ENCODE results near the gene TSC1. TPM values are rescaled to one million over a fixed set of nuclear protein-coding genes. Genes with fewer than 3 reads are reported as not detected.

Gene TSC1
- total and polyA plus RNA-seq, 2 experiments from 2014 or later: 19.5 to 47.8 TPM

- 62% methylated on average over 8 of the region's 8 CpGs for WGBS (ENCODE audit: low lambda C conversion rate, missing lambda C conversion rate)
- H3K79me2 ChIP-seq: no peaks in the 10 kb centered on the region
- H3K36me3 ChIP-seq (replicated peaks; ENCODE audit: insufficient read depth, low read depth): no peaks in the 10 kb centered on the region
- no peak for TF ChIP-seq EZH2phosphoT487 (IDR thresholded peaks at IDR 0.05; ENCODE audit: low read depth, severe bottlenecking, unreplicated experiment)
- no peak for TF ChIP-seq EZH2 (IDR thresholded peaks at IDR 0.05; ENCODE audit: borderline replicate concordance)
- no peak for TF ChIP-seq CTCF (IDR thresholded peaks at IDR 0.05; ENCODE audit: poor library complexity)
- peak overlapping the region; percentile 79 for H3K27ac ChIP-seq
- peak; percentile 76 for DNase-seq (ENCODE audit: low spot score)
- no peaks in the 10 kb centered on the region for H3K27me3 ChIP-seq
- H3K4me1 ChIP-seq (ENCODE audit: insufficient read depth): peaks cover 7% of the 10 kb centered on the region
- no peaks in the 10 kb centered on the region for H3K9me3 ChIP-seq (ENCODE audit: low read depth)
- no peak overlapping the region for H2AFZ ChIP-seq
- H4K20me1 ChIP-seq (ENCODE audit: insufficient read depth, poor library complexity, severe bottlenecking): no peaks in the 10 kb centered on the region
- H3K4me2 ChIP-seq: peak overlapping the region; percentile 57
- H3K9me2 ChIP-seq (replicated peaks; ENCODE audit: insufficient read depth): no peaks in the 10 kb centered on the region
- H3K4me3 ChIP-seq: no peak overlapping the region
These were observed 87.4 kb downstream of the TSC1 start for GRCh38 chr9:132857031-132857430.

- no peak overlapping the region for H2AFZ ChIP-seq
- peaks cover 7% of the 10 kb centered on the region for H3K4me1 ChIP-seq (ENCODE audit: insufficient read depth)
- H3K4me3 ChIP-seq: no peak overlapping the region
- no peaks in the 10 kb centered on the region for H3K27me3 ChIP-seq
- H4K20me1 ChIP-seq (ENCODE audit: insufficient read depth, poor library complexity, severe bottlenecking): no peaks in the 10 kb centered on the region
- H3K79me2 ChIP-seq: no peaks in the 10 kb centered on the region
- TF ChIP-seq CTCF (IDR thresholded peaks at IDR 0.05; ENCODE audit: poor library complexity) (no peak), EZH2 (IDR thresholded peaks at IDR 0.05; ENCODE audit: borderline replicate concordance) (no peak), EZH2phosphoT487 (IDR thresholded peaks at IDR 0.05; ENCODE audit: low read depth, severe bottlenecking, unreplicated experiment) (no peak)
- H3K27ac ChIP-seq: no peak overlapping the region
- DNase-seq (ENCODE audit: low spot score): no peak
- H3K4me2 ChIP-seq: no peak overlapping the region
- 77% methylated on average over 5 of the region's 5 CpGs for WGBS (ENCODE audit: low lambda C conversion rate, missing lambda C conversion rate)
- H3K9me3 ChIP-seq (ENCODE audit: low read depth): no peaks in the 10 kb centered on the region
- H3K36me3 ChIP-seq (replicated peaks; ENCODE audit: insufficient read depth, low read depth): no peaks in the 10 kb centered on the region
- H3K9me2 ChIP-seq (replicated peaks; ENCODE audit: insufficient read depth): no peaks in the 10 kb centered on the region
These were observed 88.5 kb downstream of the TSC1 start for GRCh38 chr9:132855904-132856303.

GRCh38 chr9:132854832-132855231 is 89.6 kb downstream of the TSC1 start:
- no peaks in the 10 kb centered on the region for H3K79me2 ChIP-seq
- TF ChIP-seq EZH2phosphoT487 (IDR thresholded peaks at IDR 0.05; ENCODE audit: low read depth, severe bottlenecking, unreplicated experiment) (no peak), EZH2 (IDR thresholded peaks at IDR 0.05; ENCODE audit: borderline replicate concordance) (no peak)
- H2AFZ ChIP-seq: no peak overlapping the region
- H3K9me2 ChIP-seq (replicated peaks; ENCODE audit: insufficient read depth): no peaks in the 10 kb centered on the region
- no peak overlapping the region for H3K4me2 ChIP-seq
- DNase-seq (ENCODE audit: low spot score): no peak
- no peak overlapping the region for H3K27ac ChIP-seq
- 89% methylated on average over 10 of the region's 10 CpGs for WGBS (ENCODE audit: low lambda C conversion rate, missing lambda C conversion rate)
- H3K4me3 ChIP-seq: no peak overlapping the region
- no peaks in the 10 kb centered on the region for H3K27me3 ChIP-seq
- no peaks in the 10 kb centered on the region for H3K36me3 ChIP-seq (replicated peaks; ENCODE audit: insufficient read depth, low read depth)
- peaks cover 7% of the 10 kb centered on the region for H3K4me1 ChIP-seq (ENCODE audit: insufficient read depth)
- H4K20me1 ChIP-seq (ENCODE audit: insufficient read depth, poor library complexity, severe bottlenecking): no peaks in the 10 kb centered on the region
- no peaks in the 10 kb centered on the region for H3K9me3 ChIP-seq (ENCODE audit: low read depth)

GRCh38 chr9:132853482-132853881 is 90.9 kb downstream of the TSC1 start:
- WGBS (ENCODE audit: low lambda C conversion rate, missing lambda C conversion rate): 96% methylated on average over 4 of the region's 4 CpGs

More at GRCh38 chr9:132853482-132853881, 90.9 kb downstream of the TSC1 start:
- peaks cover 7% of the 10 kb centered on the region for H3K4me1 ChIP-seq (ENCODE audit: insufficient read depth)
- H3K4me3 ChIP-seq: no peak overlapping the region
- no peak overlapping the region for H3K4me2 ChIP-seq
- no peaks in the 10 kb centered on the region for H4K20me1 ChIP-seq (ENCODE audit: insufficient read depth, poor library complexity, severe bottlenecking)
- no peak for TF ChIP-seq EZH2phosphoT487 (IDR thresholded peaks at IDR 0.05; ENCODE audit: low read depth, severe bottlenecking, unreplicated experiment)
- TF ChIP-seq CTCF (IDR thresholded peaks at IDR 0.05; ENCODE audit: poor library complexity): no peak
- no peaks in the 10 kb centered on the region for H3K9me3 ChIP-seq (ENCODE audit: low read depth)
- no peaks in the 10 kb centered on the region for H3K27me3 ChIP-seq
- H3K27ac ChIP-seq: no peak overlapping the region
- no peaks in the 10 kb centered on the region for H3K79me2 ChIP-seq
- no peak for DNase-seq (ENCODE audit: low spot score)
- no peaks in the 10 kb centered on the region for H3K9me2 ChIP-seq (replicated peaks; ENCODE audit: insufficient read depth)
- H2AFZ ChIP-seq: no peak overlapping the region
- H3K36me3 ChIP-seq (replicated peaks; ENCODE audit: insufficient read depth, low read depth): no peaks in the 10 kb centered on the region
